H1 (cell line): Measurements from ENCODE around the gene ENTR1. TPM values are rescaled to one million over a fixed set of nuclear protein-coding genes. Genes with fewer than 3 reads are reported as not detected.

Experiments
- BCL11A ChIP-seq, 2 experiments: IDR thresholded peaks; one replicate each; pipeline ENCODE4 v1.6.1; 2011; ENCODE audit warnings: low read depth in 2 of 2, low read length in 2 of 2, mild to moderate bottlenecking in 2 of 2
- CTBP2 ChIP-seq: IDR thresholded peaks from 2 replicates; pipeline ENCODE4 v1.7.0; 2011; ENCODE audit warnings: borderline replicate concordance, mild to moderate bottlenecking, moderate library complexity, mixed read lengths, low read length; ENCODE audit not compliant: insufficient read depth, insufficient read length
- POU5F1 ChIP-seq: IDR thresholded peaks from 2 replicates; pipeline ENCODE4 v1.6.1; 2011; ENCODE audit warnings: low read depth, mild to moderate bottlenecking, low read length, moderate library complexity
- SAP30 ChIP-seq: fragments of 300-600 bp; sonication (generic); IDR thresholded peaks from 2 replicates; pipeline ENCODE4 v1.7.1; 2012; ENCODE audit warnings: low read length, moderate library complexity, mild to moderate bottlenecking, inconsistent platforms; ENCODE audit not compliant: insufficient read depth, insufficient replicate concordance
- SP1 ChIP-seq: IDR thresholded peaks from 2 replicates; pipeline ENCODE4 v1.6.1; 2011; ENCODE audit warnings: low read depth, low read length
- TCF12 ChIP-seq: IDR thresholded peaks from 2 replicates; pipeline ENCODE4 v1.6.1; 2011; ENCODE audit warnings: low read depth, mild to moderate bottlenecking, low read length
- polyA plus RNA-seq, 7 experiments: library from polyadenylated mRNA; depleted of rRNA in 3 of 7; stranded (reverse) in 5 of 7; unstranded in 2 of 7; fragments of >200 nt in 5 of 7; fragments of 200-250 nt in 2 of 7; gene quantifications; 1 replicate in 5 of 7; 2 replicates in 1 of 7; 4 replicates in 1 of 7; pipeline versions ENCODE4 v1.2.1 to v1.2.3, GENCODE V29; 2011 to 2013; ENCODE audit warnings: missing spikeins in 2 of 7, mixed read lengths in 2 of 7
- total RNA-seq: library from RNA; stranded (reverse); fragmentation: NEBNext Ultra II Directional; extraction: Animal tissue kit (Norgen Biotek cat#: 25700); gene quantifications from 2 replicates; pipeline ENCODE4 v1.2.1, GENCODE V29; 2021
- TF ChIP-seq, protein P1 (sequence below): IDR thresholded peaks from 2 replicates; pipeline ENCODE4 v1.6.1; 2011; ENCODE audit warnings: low read depth, mild to moderate bottlenecking, low read length; ENCODE audit not compliant: insufficient read depth

The ENTR1 gene
- total and polyA plus RNA-seq, 2 of the 8 experiments (the other 6 are each of a cell fraction or from before 2014, with no cell fraction given): 65.2 to 102 TPM

DNA sequence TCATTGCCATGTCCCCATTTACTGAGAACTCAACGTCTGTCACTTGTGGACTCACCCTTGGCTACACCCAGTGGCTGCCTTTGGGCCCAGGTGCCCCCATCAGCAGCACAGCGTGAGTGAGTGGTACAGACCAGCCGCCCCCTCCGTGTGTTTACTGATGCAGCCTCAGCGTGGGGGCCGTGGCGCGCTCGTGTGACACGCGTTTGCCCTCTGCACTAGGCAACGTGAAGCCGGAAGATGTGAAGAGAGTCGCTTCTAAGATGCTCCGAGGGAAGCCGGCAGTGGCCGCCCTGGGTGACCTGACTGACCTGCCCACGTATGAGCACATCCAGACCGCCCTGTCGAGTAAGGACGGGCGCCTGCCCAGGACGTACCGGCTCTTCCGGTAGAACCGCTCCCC is 12.5 kb upstream of the ENTR1 start (continued):
- TF ChIP-seq BCL11A (IDR thresholded peaks at IDR 0.05; ENCODE audit: low read depth in 2 of 2, low read length in 2 of 2) (no peak), SAP30 (no peak), TCF12 (no peak), CTBP2 (no peak), POU5F1 (no peak), SP1 (no peak)
- TF ChIP-seq, protein P1, sequence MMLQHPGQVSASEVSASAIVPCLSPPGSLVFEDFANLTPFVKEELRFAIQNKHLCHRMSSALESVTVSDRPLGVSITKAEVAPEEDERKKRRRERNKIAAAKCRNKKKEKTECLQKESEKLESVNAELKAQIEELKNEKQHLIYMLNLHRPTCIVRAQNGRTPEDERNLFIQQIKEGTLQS: no peak
